Fibroblast of lung (primary cell): ENCODE data around the gene TSSK3. TPM values are rescaled to one million over a fixed set of nuclear protein-coding genes. Genes with fewer than 3 reads are reported as not detected.
A peak's percentile ranks its signal among the peaks of the same experiment; 100 is the strongest.

Experiments used
- DNase-seq, 2 donors: peaks; one replicate each; pipeline versions ENCODE4 v3.0.0 to v3.0.0-alpha.2; 2010; ENCODE audit warnings: low read depth in 2 of 2
- H2AFZ ChIP-seq: 2 replicates; pipeline ENCODE4 v1.5.1; 2012; ENCODE audit warnings: low read length, control low read depth, inconsistent platforms
- H3K27ac ChIP-seq: 2 replicates; pipeline ENCODE4 v1.5.1; 2011; ENCODE audit warnings: low read length, control low read depth; ENCODE audit not compliant: insufficient read depth
- H3K27me3 ChIP-seq: 2 replicates; pipeline ENCODE4 v1.5.1; 2011; ENCODE audit warnings: mild to moderate bottlenecking, low read length; ENCODE audit not compliant: control insufficient read depth, insufficient read depth
- H3K36me3 ChIP-seq: 2 replicates; pipeline ENCODE4 v1.5.1; 2011; ENCODE audit warnings: low read length; ENCODE audit not compliant: control insufficient read depth, insufficient read depth
- H3K4me1 ChIP-seq: 2 replicates; pipeline ENCODE4 v1.5.1; 2011; ENCODE audit warnings: low read length; ENCODE audit not compliant: control insufficient read depth, insufficient read depth; ENCODE audit errors: extremely low read depth
- H3K4me2 ChIP-seq: 2 replicates; pipeline ENCODE4 v1.5.1; 2011; ENCODE audit warnings: low read length, control low read depth; ENCODE audit not compliant: insufficient read depth; ENCODE audit errors: extremely low read depth
- H3K4me3 ChIP-seq, 4 experiments: fragments of 200-600 bp in 1 of 4; sonication (generic) in 1 of 4; replicated peaks in 1 of 4; 2 replicates each; pipeline ENCODE4 v1.5.1; 2011 to 2016; ENCODE audit warnings: low read length in 4 of 4, low read depth in 3 of 4, mild to moderate bottlenecking in 3 of 4, control low read depth in 2 of 4, inconsistent platforms in 1 of 4, mixed read lengths in 1 of 4; ENCODE audit not compliant: insufficient read depth in 1 of 4; ENCODE audit errors: control extremely low read depth in 1 of 4
- H3K79me2 ChIP-seq: 2 replicates; pipeline ENCODE4 v1.5.1; 2012; ENCODE audit warnings: mild to moderate bottlenecking, low read length, inconsistent platforms; ENCODE audit not compliant: control insufficient read depth, insufficient read depth
- H3K9ac ChIP-seq: 2 replicates; pipeline ENCODE4 v1.5.1; 2011; ENCODE audit warnings: mild to moderate bottlenecking, low read length, control low read depth; ENCODE audit not compliant: insufficient read depth
- H3K9me3 ChIP-seq: 2 replicates; pipeline ENCODE4 v1.5.1; 2012; ENCODE audit warnings: low read depth, low read length; ENCODE audit not compliant: control insufficient read depth, insufficient read depth
- H4K20me1 ChIP-seq: 2 replicates; pipeline ENCODE4 v1.5.1; 2011; ENCODE audit warnings: low read length; ENCODE audit not compliant: control insufficient read depth, insufficient read depth; ENCODE audit errors: extremely low read depth
- CTCF ChIP-seq, 2 donors: IDR thresholded peaks in 1 of 2; conservative IDR thresholded peaks in 1 of 2; 1 replicate in 1 of 2; 2 replicates in 1 of 2; pipeline ENCODE4 v1.5.1; 2011 to 2012; ENCODE audit warnings: low read length in 2 of 2, control low read depth in 1 of 2, inconsistent platforms in 1 of 2, low read depth in 1 of 2, mild to moderate bottlenecking in 1 of 2
- EZH2 ChIP-seq: IDR thresholded peaks from 2 replicates; pipeline ENCODE4 v1.5.1; 2012; ENCODE audit warnings: low read length, control low read depth, mild to moderate bottlenecking; ENCODE audit errors: missing control alignments
- polyA plus RNA-seq, 2 donors: library from polyadenylated mRNA; depleted of rRNA in 1 of 2; stranded (reverse) in 1 of 2; unstranded in 1 of 2; fragments of >200 nt; gene quantifications; 2 replicates each; pipeline ENCODE4 v1.2.1, GENCODE V29; 2011 to 2012; ENCODE audit warnings: missing spikeins in 1 of 2
- total RNA-seq: library from RNA; depleted of rRNA; stranded (reverse); fragments of >200 nt; gene quantifications from 2 replicates; pipeline ENCODE4 v1.2.1, GENCODE V29; 2014

TSSK3 gene
- total and polyA plus RNA-seq, 2 donors (not counting 1 experiment from before 2014, with no cell fraction given), result 0.50 to 0.58 TPM

- Histone ChIP-seq H2AFZ (no peak overlapping the region), H3K27ac (peak overlapping the region; percentile 88), H3K36me3 (no peaks in the 10 kb centered on the region), H3K79me2 (no peaks in the 10 kb centered on the region), H4K20me1 (no peaks in the 10 kb centered on the region), H3K4me2 (peak overlapping the region; percentile 91), H3K9me3 (no peaks in the 10 kb centered on the region), H3K4me3 (peak overlapping the region; percentile 60 to 74 (median 70)), H3K27me3 (no peaks in the 10 kb centered on the region), H3K4me1 (peaks cover 23% of the 10 kb centered on the region), H3K9ac (peak overlapping the region; percentile 81)
- TF ChIP-seq CTCF (conservative IDR thresholded peaks at IDR 0.05 in 1 of 2, IDR thresholded peaks at IDR 0.05 in 1 of 2; ENCODE audit: low read depth in 1 of 2, low read length in 2 of 2), result no peak
- TF ChIP-seq EZH2, result no peak
- DNase-seq, result no peak
These were observed 10.0 kb upstream of the TSSK3 start for GRCh38 chr1:32352239-32352745.

GRCh38 chr1:32352831-32353383 lies 9.4 kb upstream of the TSSK3 start:
- Histone ChIP-seq H3K27ac (peak overlapping the region; percentile 43), H2AFZ (no peak overlapping the region), H3K9ac (no peak overlapping the region), H3K36me3 (no peaks in the 10 kb centered on the region), H3K79me2 (no peaks in the 10 kb centered on the region), H3K27me3 (no peaks in the 10 kb centered on the region), H3K4me2 (peak overlapping the region; percentile 91), H3K4me1 (peaks cover 23% of the 10 kb centered on the region), H3K4me3 (peak overlapping the region in 1 of 4 experiments; percentile 74), H4K20me1 (no peaks in the 10 kb centered on the region), H3K9me3 (no peaks in the 10 kb centered on the region)
- no peak for DNase-seq
- TF ChIP-seq CTCF (conservative IDR thresholded peaks at IDR 0.05 in 1 of 2, IDR thresholded peaks at IDR 0.05 in 1 of 2; ENCODE audit: low read depth in 1 of 2, low read length in 2 of 2) (no peak), EZH2 (no peak)

GRCh38 chr1:32353431-32353830 lies 8.9 kb upstream of the TSSK3 start:
- Histone ChIP-seq H3K27ac (peak overlapping the region; percentile 43), H2AFZ (no peak overlapping the region), H4K20me1 (no peaks in the 10 kb centered on the region), H3K9me3 (no peaks in the 10 kb centered on the region), H3K4me3 (peak overlapping the region in 1 of 4 experiments; percentile 74), H3K9ac (no peak overlapping the region), H3K4me2 (peak overlapping the region; percentile 54), H3K27me3 (no peaks in the 10 kb centered on the region), H3K36me3 (no peaks in the 10 kb centered on the region), H3K4me1 (peaks cover 23% of the 10 kb centered on the region), H3K79me2 (no peaks in the 10 kb centered on the region)
- TF ChIP-seq CTCF (conservative IDR thresholded peaks at IDR 0.05 in 1 of 2, IDR thresholded peaks at IDR 0.05 in 1 of 2; ENCODE audit: low read depth in 1 of 2, low read length in 2 of 2) (no peak), EZH2 (no peak)
- no peak for DNase-seq
